Hypothalamus (tissue), 51 donors: Measurements from ENCODE around the gene NTN4.
"Not testable (repeated sequence)": the region's sequence is repeated elsewhere in the genome, so short reads cannot be mapped to it uniquely, and the experiment has no call there.

Experiments used
- DNase-seq, 51 donors: peaks; one replicate each; lab custom pipeline; 2025; lab: John Stamatoyannopoulos, UW

NTN4 gene

DNA sequence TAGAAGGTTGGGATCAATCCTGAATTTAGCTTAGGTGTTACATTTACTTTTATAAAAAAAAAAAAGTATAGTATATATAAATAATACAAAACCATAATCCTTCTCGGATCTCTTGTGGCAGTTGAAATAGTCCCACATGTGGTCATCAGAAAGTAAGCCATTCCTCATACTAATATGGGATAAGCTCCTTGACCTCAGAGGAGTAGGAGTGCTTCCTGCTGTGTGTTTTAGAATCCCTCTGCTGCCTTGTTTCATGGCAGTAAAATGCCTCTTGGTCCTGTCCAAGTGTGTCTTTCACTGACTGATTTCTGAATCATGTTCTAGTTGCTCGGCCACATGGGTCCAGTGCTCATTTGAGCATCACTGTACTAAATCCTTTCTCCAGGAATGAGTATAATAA is 117.0 kb downstream of the NTN4 start:
- DNase-seq: no peak

DNA sequence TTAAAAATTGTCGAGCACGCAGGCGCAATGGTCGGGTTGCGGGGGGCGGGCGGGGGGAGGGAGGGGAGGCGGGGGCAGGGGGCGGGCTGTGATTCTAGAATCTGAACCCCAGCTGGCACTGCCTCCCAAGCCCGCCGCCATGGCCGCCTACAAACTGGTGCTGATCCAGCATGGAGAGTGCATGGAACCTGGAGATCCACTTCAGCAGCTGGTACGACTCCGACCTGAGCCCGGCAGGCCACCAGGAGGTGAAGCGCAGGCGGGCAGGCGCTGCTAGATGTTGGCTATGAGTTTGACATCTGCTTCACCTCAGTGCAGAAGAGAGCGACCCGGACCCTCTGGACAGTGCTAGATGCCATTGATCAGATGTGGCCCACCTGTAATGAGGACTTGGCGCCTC is 118.4 kb downstream of the NTN4 start:
- no peak for DNase-seq

DNA sequence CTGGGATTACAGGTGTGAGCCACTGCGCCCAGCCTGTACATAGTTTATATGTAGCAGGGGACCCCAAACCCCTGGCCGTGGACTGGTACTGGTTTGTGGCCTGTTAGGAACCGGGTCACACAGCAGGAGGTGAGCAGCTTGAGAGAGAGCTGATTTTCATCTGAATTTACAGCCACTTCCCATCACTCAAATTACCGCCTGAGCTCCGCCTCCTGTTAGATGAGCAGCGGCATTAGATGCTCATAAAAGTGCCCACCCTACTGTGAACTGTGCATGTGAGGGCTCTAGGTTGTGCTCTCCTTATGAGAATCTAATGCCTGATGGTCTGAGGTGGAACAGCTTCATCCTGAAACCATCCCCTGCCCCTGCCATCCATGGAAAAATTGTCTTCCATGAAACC is 119.3 kb downstream of the NTN4 start:
- no peak for DNase-seq

- DNase-seq: no peak
Measured at GRCh38 chr12:95663525-95663924, 127.0 kb downstream of the NTN4 start.

- no peak for DNase-seq
Measured at GRCh38 chr12:95661360-95661759, 129.2 kb downstream of the NTN4 start.

DNA sequence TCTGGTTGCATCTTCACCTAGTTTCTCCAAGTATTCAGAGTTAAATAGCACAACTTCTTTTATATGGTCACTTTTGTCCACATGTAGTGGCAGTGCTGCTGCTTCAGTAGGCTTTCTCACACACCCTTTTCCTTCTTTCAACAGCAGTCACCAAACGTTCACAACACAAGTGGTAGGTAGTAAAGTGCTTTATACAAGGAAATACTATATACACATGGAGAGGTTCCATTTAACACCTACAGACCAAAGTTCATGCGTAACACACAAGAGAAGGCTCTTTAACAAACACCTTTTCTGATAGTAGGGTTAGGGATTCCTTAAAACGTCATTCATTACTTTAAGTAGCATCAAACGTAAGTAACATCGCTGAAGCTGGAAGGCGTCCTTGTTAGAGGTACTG is 132.2 kb downstream of the NTN4 start:
- no peak for DNase-seq

DNA sequence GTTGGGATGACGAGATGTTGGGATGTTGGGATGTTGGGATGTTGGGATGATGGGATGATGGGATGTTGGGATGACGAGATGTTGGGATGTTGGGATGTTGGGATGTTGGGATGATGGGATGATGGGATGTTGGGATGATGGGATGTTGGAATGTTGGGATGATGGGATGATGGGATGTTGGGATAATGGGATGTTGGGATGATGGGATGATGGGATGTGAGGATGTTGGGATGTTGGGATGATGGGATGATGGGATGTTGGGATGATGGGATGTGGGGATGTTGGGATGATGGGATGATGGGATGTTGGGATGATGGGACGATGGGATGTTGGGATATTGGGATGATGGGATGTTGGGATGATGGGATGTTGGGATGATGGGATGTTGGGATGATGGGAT is 135.9 kb downstream of the NTN4 start:
- not testable (repeated sequence) for DNase-seq

GRCh38 chr12:95653771-95654546 is 136.6 kb downstream of the NTN4 start:
- no peak for DNase-seq

DNA sequence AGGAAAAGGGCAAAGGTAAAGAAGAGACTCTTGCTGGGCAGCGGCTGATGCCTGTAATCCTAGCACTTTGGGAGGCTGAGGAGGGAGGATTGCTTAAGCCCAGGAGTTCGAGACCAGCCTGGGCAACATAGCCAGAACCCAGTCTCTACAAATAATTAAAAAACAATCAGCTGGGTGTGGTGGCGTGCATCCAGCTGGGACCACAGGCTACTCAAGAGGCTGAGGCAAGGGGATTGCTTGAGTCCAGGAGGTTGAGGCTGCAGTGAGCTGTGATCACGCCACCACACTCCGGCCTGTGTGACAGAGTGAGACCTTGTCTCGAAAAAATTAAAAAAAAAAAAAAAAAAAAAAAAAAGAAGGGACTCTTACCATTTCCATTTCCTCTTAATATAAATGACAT is 138.9 kb downstream of the NTN4 start:
- DNase-seq: no peak

GRCh38 chr12:95648990-95649791 is 141.4 kb downstream of the NTN4 start:
- DNase-seq: no peak

GRCh38 chr12:95646781-95647190 is 143.8 kb downstream of the NTN4 start:
- DNase-seq: no peak

GRCh38 chr12:95643256-95643655 is 147.3 kb downstream of the NTN4 start:
- no peak for DNase-seq

DNA sequence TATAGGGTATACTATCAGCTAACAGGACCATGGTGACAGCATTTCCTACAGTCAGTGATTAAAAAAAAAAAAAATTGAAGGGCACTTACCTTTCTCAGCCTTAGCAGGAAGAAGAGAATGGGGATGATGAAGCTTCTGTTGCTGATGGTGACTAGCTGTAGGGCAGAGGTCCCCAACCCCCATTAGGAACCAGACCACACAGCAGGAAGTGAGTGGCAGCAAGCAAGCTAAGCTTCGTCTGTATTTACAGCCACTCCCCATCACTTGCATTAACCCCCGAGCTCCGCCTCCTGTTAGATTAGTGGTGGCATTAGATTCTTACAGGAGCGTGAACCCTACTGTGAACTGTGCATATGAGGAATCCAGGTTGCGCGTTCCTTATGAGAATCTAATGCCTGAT is 148.0 kb downstream of the NTN4 start:
- no peak for DNase-seq

- DNase-seq: no peak
Measured at GRCh38 chr12:95641299-95641952, 149.1 kb downstream of the NTN4 start.

GRCh38 chr12:95640516-95640915 is 150.0 kb downstream of the NTN4 start:
- no peak for DNase-seq

- DNase-seq: no peak
Measured at GRCh38 chr12:95637471-95638155, 153.0 kb downstream of the NTN4 start.

DNA sequence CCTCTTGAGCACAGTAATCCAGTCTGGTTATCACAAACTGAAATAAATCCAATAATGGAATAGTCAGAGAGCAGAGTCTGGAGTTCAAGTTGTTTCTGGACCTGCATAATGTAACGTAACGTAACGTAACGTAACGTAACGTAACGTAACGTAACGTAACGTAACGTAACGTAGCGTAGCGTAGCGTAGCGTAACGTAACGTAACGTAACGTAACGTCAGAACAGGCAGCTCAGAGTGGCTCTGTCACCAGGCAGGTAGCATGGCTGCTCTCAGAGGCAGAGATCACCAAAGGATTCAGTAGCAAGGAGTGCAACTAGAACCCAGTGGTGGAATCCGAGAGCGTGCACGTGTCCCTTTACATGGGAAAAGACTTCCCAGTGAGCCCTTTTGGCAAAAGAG is 153.6 kb downstream of the NTN4 start:
- no peak for DNase-seq

- no peak for DNase-seq
Measured at GRCh38 chr12:95634622-95635621, 155.6 kb downstream of the NTN4 start.

DNA sequence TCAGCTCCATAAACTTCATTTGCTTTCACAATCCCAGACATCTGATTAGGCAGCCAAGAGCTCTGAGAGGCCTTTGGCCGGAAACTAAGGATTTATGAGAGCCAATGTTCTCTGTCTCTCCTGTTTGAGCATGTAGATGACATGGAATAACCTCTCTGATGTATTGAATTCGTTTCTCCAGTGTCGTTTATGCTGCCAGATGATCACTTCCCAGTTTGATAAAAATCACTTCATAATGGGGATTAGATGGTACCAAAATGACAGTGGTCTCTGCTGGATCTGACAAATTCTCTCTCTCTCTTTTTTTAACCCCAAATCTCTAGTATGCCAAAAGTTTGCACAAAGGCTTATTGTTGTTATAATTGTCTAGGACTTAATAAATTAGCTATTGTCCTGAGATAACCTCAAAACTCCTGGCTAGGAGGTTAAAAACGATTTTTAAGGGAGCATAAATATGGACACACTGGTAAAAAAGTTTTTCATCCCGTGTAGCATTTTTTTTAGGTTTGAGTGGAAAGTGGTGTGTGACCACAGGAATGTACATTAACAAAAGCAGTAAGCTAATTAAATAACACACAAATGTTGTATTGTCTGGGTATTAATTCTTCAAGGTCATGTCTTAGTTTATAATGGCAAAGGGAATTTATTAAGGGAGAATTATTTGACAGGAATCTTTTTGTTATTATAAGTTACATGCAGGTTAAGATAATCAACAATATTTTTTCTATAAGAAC is 156.7 kb downstream of the NTN4 start:
- peak in 1 of 51 donors; percentile 6 for DNase-seq
